Panc1 (cell line): ENCODE measurements around the gene PMS1. TPM values are rescaled to one million over a fixed set of nuclear protein-coding genes. Genes with fewer than 3 reads are reported as not detected.

Experiments used
- ATAC-seq: fragments of 200-7000 bp; cut with Tn5 transposase; 2 replicates; pipeline ENCODE4 v1.9.1; 2020; ENCODE audit warnings: mild to moderate bottlenecking, moderate library complexity
- BruUV-seq: library from RNA; stranded (reverse); fragments of 400-500 nt; replicated peaks from 2 replicates; lab custom pipeline; 2021; lab: Mats Ljungman, UMichigan
- CTCF ChIA-PET: fragments of 300-600 bp; sonication (Branson Sonifier 250); formaldehyde crosslinking; loops from one replicate; lab custom pipeline; 2022; ENCODE audit warnings: antibody characterized with exemption; lab: Charles Lee
- POLR2A ChIA-PET: fragments of 300-600 bp; sonication (Branson Sonifier 250); formaldehyde crosslinking; loops from one replicate; lab custom pipeline; 2022; ENCODE audit warnings: antibody characterized with exemption; lab: Charles Lee
- DNase-seq: peaks from one replicate; pipeline ENCODE4 v3.0.0-alpha.2; 2010; ENCODE audit warnings: low read depth, low spot score
- H3K27ac ChIP-seq: 2 replicates; pipeline ENCODE4 v1.5.1; 2011; ENCODE audit warnings: mild to moderate bottlenecking, low read length, inconsistent platforms
- H3K27me3 ChIP-seq: fragments of 200-500 bp; sonication (Bioruptor generic); 2 replicates; pipeline ENCODE4 v1.6.0; 2014; ENCODE audit warnings: low read length, inconsistent platforms; ENCODE audit not compliant: control insufficient read depth, insufficient read depth
- H3K36me3 ChIP-seq: fragments of 200-500 bp; sonication (Bioruptor generic); 2 replicates; pipeline ENCODE4 v1.5.1; 2014; ENCODE audit warnings: inconsistent platforms, mild to moderate bottlenecking, low read length, moderate library complexity; ENCODE audit not compliant: control insufficient read depth, insufficient read depth
- H3K4me1 ChIP-seq: 2 replicates; pipeline ENCODE4 v1.5.1; 2011; ENCODE audit warnings: inconsistent platforms, mild to moderate bottlenecking, low read length, moderate library complexity; ENCODE audit not compliant: control insufficient read depth, insufficient read depth
- H3K4me3 ChIP-seq, 2 experiments: 2 replicates each; pipeline ENCODE4 v1.5.1; 2011 to 2012; ENCODE audit warnings: low read depth in 2 of 2, low read length in 2 of 2, mild to moderate bottlenecking in 2 of 2, inconsistent platforms in 1 of 2, moderate library complexity in 1 of 2
- H3K9me3 ChIP-seq: fragments of 200-500 bp; sonication (Bioruptor generic); 2 replicates; pipeline ENCODE4 v1.5.1; 2014; ENCODE audit warnings: low read depth, mild to moderate bottlenecking, inconsistent platforms, low read length, moderate library complexity; ENCODE audit not compliant: control insufficient read depth, insufficient read depth
- POLR2AphosphoS5 ChIP-seq: IDR thresholded peaks from 2 replicates; pipeline ENCODE4 v1.6.1; 2012; ENCODE audit warnings: mild to moderate bottlenecking, low read depth, low read length, moderate library complexity
- SIN3A ChIP-seq: IDR thresholded peaks from 2 replicates; pipeline ENCODE4 v1.6.1; 2012; ENCODE audit warnings: low read depth, mild to moderate bottlenecking, low read length, moderate library complexity, borderline replicate concordance; ENCODE audit not compliant: insufficient read depth
- TCF7L2 ChIP-seq: IDR thresholded peaks from 2 replicates; pipeline ENCODE4 v1.6.1; 2011; ENCODE audit warnings: mild to moderate bottlenecking, low read depth, low read length, inconsistent platforms
- in situ Hi-C: cut with HindIII; loops from 2 replicates; pipeline ENCODE4 v1.10.0; 2016; ENCODE audit warnings: low sequenced_read_pairs, low pct_unique_long_range_greater_than_20kb
- intact Hi-C: fragments of 100-400 bp; cut with micrococcal nuclease; formaldehyde crosslinking; loops from one replicate; pipeline ENCODE4 v1.10.0; 2022; ENCODE audit not compliant: unreplicated experiment
- total RNA-seq: library from RNA; stranded (reverse); gene quantifications from one replicate; pipeline ENCODE4 v1.2.1, GENCODE V29; 2021; ENCODE audit not compliant: unreplicated experiment
- TF ChIP-seq, protein P1 (sequence below): fragments of 450-650 bp; IDR thresholded peaks from 2 replicates; pipeline ENCODE4 v1.5.1; 2017; ENCODE audit warnings: mild to moderate bottlenecking
- TF ChIP-seq, protein P2 (sequence below), 2 experiments: IDR thresholded peaks; 2 replicates each; pipeline ENCODE4 v1.6.1; 2011 to 2012; ENCODE audit warnings: low read depth in 2 of 2, control low read depth in 1 of 2, low read length in 1 of 2, mild to moderate bottlenecking in 1 of 2, moderate library complexity in 1 of 2; ENCODE audit not compliant: insufficient read depth in 1 of 2

Gene PMS1
- total RNA-seq, 1 experiment from 2014 or later = 47.0 TPM

DNA sequence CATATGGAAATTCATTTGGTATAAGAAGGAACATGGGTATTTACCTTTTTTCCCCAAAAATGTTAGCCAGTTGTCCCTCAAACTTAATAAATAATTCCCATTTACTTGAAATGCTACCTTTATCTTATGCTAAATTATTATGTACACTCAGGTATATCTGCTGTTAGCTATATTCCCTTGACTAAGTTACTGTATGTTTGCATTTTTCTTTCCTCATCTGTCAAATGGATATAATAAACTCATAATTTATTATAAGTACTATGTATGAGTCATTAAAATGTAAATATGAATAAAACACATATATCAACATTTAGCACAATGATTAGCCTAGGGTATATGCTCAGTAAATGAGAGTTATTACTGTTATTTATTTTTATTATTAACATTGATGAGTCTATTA, 117.4 kb downstream of the PMS1 start:
- Histone ChIP-seq H3K9me3 (no peaks in the 10 kb centered on the region), H3K4me1 (no peaks in the 10 kb centered on the region), H3K36me3 (no peaks in the 10 kb centered on the region; the same call in 1 of the 2 replicates), H3K27me3 (0 out of 2 replicates have a peak, but pooled peaks cover 2% of the 10 kb centered on the region), H3K4me3 (no peak overlapping the region), H3K27ac (no peak overlapping the region)
- CTCF ChIA-PET = interaction anchor here (0.7 kb wide), 1 partner anchor 219 kb away, joined by 4 read pairs; no protein-coding TSS in a partner anchor
- intact Hi-C loops (no loop called here), in situ Hi-C loops (no loop called here)
- DNase-seq = no peak
- no peak for TF ChIP-seq TCF7L2
- TF ChIP-seq, protein P1, sequence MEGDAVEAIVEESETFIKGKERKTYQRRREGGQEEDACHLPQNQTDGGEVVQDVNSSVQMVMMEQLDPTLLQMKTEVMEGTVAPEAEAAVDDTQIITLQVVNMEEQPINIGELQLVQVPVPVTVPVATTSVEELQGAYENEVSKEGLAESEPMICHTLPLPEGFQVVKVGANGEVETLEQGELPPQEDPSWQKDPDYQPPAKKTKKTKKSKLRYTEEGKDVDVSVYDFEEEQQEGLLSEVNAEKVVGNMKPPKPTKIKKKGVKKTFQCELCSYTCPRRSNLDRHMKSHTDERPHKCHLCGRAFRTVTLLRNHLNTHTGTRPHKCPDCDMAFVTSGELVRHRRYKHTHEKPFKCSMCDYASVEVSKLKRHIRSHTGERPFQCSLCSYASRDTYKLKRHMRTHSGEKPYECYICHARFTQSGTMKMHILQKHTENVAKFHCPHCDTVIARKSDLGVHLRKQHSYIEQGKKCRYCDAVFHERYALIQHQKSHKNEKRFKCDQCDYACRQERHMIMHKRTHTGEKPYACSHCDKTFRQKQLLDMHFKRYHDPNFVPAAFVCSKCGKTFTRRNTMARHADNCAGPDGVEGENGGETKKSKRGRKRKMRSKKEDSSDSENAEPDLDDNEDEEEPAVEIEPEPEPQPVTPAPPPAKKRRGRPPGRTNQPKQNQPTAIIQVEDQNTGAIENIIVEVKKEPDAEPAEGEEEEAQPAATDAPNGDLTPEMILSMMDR = no peak
- no peak for TF ChIP-seq SIN3A
- no peak for TF ChIP-seq POLR2AphosphoS5
- TF ChIP-seq, protein P2, sequence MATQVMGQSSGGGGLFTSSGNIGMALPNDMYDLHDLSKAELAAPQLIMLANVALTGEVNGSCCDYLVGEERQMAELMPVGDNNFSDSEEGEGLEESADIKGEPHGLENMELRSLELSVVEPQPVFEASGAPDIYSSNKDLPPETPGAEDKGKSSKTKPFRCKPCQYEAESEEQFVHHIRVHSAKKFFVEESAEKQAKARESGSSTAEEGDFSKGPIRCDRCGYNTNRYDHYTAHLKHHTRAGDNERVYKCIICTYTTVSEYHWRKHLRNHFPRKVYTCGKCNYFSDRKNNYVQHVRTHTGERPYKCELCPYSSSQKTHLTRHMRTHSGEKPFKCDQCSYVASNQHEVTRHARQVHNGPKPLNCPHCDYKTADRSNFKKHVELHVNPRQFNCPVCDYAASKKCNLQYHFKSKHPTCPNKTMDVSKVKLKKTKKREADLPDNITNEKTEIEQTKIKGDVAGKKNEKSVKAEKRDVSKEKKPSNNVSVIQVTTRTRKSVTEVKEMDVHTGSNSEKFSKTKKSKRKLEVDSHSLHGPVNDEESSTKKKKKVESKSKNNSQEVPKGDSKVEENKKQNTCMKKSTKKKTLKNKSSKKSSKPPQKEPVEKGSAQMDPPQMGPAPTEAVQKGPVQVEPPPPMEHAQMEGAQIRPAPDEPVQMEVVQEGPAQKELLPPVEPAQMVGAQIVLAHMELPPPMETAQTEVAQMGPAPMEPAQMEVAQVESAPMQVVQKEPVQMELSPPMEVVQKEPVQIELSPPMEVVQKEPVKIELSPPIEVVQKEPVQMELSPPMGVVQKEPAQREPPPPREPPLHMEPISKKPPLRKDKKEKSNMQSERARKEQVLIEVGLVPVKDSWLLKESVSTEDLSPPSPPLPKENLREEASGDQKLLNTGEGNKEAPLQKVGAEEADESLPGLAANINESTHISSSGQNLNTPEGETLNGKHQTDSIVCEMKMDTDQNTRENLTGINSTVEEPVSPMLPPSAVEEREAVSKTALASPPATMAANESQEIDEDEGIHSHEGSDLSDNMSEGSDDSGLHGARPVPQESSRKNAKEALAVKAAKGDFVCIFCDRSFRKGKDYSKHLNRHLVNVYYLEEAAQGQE (IDR thresholded peaks at IDR 0.05; ENCODE audit: insufficient read depth in 1 of 2, low read depth in 2 of 2, low read length in 1 of 2) = no peak
- POLR2A ChIA-PET = no interaction called here
- BruUV-seq = no TSS peak
- no peak for ATAC-seq

DNA sequence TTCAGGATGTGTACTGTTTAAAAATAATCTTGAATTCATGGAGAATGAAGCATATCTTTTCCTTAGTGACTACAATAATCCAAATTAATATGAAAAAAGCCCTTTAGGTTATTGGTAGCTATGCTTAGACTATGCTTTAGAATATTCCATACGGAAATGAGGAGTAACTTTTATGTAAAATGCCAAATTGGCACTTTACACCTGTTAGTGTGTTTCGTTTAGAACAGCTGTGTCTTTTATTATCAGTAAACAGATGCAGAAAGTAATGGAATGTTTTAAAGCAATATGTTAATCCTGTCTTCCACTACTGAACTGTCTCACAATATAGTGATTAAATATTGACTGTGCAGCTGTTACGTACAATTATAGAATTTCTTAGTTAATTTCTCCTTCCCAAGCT, 129.6 kb downstream of the PMS1 start:
- Histone ChIP-seq H3K4me3 (no peak overlapping the region), H3K9me3 (no peaks in the 10 kb centered on the region), H3K27ac (no peak overlapping the region), H3K4me1 (no peaks in the 10 kb centered on the region), H3K27me3 (0 out of 2 replicates have a peak, but pooled peaks cover 3% of the 10 kb centered on the region), H3K36me3 (no peaks in the 10 kb centered on the region; the same call in 1 of the 2 replicates)
- no TSS peak for BruUV-seq
- POLR2A ChIA-PET = no interaction called here
- in situ Hi-C loops = no loop called here
- DNase-seq (no peak), ATAC-seq (no peak)
- TF ChIP-seq TCF7L2 (no peak), POLR2AphosphoS5 (no peak), SIN3A (no peak)
- TF ChIP-seq, protein P2 (IDR thresholded peaks at IDR 0.05; ENCODE audit: insufficient read depth in 1 of 2, low read depth in 2 of 2, low read length in 1 of 2) = no peak
- TF ChIP-seq, protein P1 = no peak
- CTCF ChIA-PET = no interaction called here
- intact Hi-C loops = no loop called here
